DND-41 (cell line): ENCODE results near the gene CUBN.
A peak's percentile ranks its signal among the peaks of the same experiment; 100 is the strongest.
"Not testable (repeated sequence)": the region's sequence is repeated elsewhere in the genome, so short reads cannot be mapped to it uniquely, and the experiment has no call there.

ENCODE experiments used
- ATAC-seq: fragments of 200-7000 bp; cut with Tn5 transposase; 3 replicates; pipeline ENCODE4 v1.9.1; 2021; ENCODE audit warnings: low read depth; ENCODE audit not compliant: insufficient read depth
- DNase-seq: peaks from one replicate; pipeline ENCODE4 v3.0.0-alpha.2; 2020
- H2AFZ ChIP-seq: 2 replicates; pipeline ENCODE4 v1.6.0; 2012; ENCODE audit warnings: low read depth, low read length
- H3K27ac ChIP-seq: 2 replicates; pipeline ENCODE4 v1.5.1; 2012; ENCODE audit warnings: low read length, inconsistent platforms
- H3K27me3 ChIP-seq: fragments of 200-600 bp; sonication (generic); 2 replicates; pipeline ENCODE4 v1.6.0; 2012; ENCODE audit warnings: low read length, mild to moderate bottlenecking, inconsistent platforms; ENCODE audit not compliant: insufficient read depth, poor library complexity
- H3K36me3 ChIP-seq: 2 replicates; pipeline ENCODE4 v1.5.1; 2012; ENCODE audit warnings: low read length, inconsistent platforms; ENCODE audit not compliant: insufficient read depth
- H3K4me1 ChIP-seq: 2 replicates; pipeline ENCODE4 v1.5.1; 2012; ENCODE audit warnings: mild to moderate bottlenecking, low read length; ENCODE audit not compliant: insufficient read depth
- H3K4me2 ChIP-seq: 2 replicates; pipeline ENCODE4 v1.6.0; 2012; ENCODE audit warnings: mild to moderate bottlenecking, moderate library complexity, low read length, inconsistent platforms; ENCODE audit not compliant: insufficient read depth
- H3K4me3 ChIP-seq, 2 experiments: fragments of 200-600 bp in 1 of 2; shearing (Covaris generic) in 1 of 2; 2 replicates each; pipeline ENCODE4 v1.5.1; 2012 to 2016; ENCODE audit warnings: inconsistent platforms in 2 of 2, low read length in 2 of 2, mild to moderate bottlenecking in 2 of 2, low read depth in 1 of 2, moderate library complexity in 1 of 2
- H3K79me2 ChIP-seq: 2 replicates; pipeline ENCODE4 v1.6.0; 2012; ENCODE audit warnings: low read length, inconsistent platforms; ENCODE audit not compliant: insufficient read depth
- H3K9ac ChIP-seq: 2 replicates; pipeline ENCODE4 v1.6.0; 2012; ENCODE audit warnings: low read depth, mild to moderate bottlenecking, inconsistent platforms, low read length, moderate library complexity
- H3K9me3 ChIP-seq: 2 replicates; pipeline ENCODE4 v1.5.1; 2012; ENCODE audit warnings: low read length, moderate library complexity, mild to moderate bottlenecking, inconsistent platforms; ENCODE audit not compliant: insufficient read depth, severe bottlenecking
- H4K20me1 ChIP-seq: 2 replicates; pipeline ENCODE4 v1.6.0; 2012; ENCODE audit warnings: low read length; ENCODE audit not compliant: insufficient read depth
- CTCF ChIP-seq: IDR thresholded peaks from 2 replicates; pipeline ENCODE4 v1.5.1; 2012; ENCODE audit warnings: borderline replicate concordance, low read length, moderate library complexity, mild to moderate bottlenecking; ENCODE audit not compliant: poor library complexity, severe bottlenecking; ENCODE audit errors: extremely low read depth
- EZH2 ChIP-seq: IDR thresholded peaks from 3 replicates; pipeline ENCODE4 v1.6.1; 2012; ENCODE audit warnings: borderline replicate concordance, low read depth, mild to moderate bottlenecking, moderate library complexity, low read length, inconsistent platforms; ENCODE audit not compliant: severe bottlenecking

CUBN gene

GRCh38 chr10:17022466-17022825 is 107.2 kb downstream of the CUBN start:
- H3K4me3 ChIP-seq: no peak overlapping the region
- TF ChIP-seq EZH2 (no peak), CTCF (no peak)
- H2AFZ ChIP-seq: no peak overlapping the region
- no peaks in the 10 kb centered on the region for H3K27me3 ChIP-seq
- H3K36me3 ChIP-seq: no peaks in the 10 kb centered on the region
- H4K20me1 ChIP-seq: no peaks in the 10 kb centered on the region
- H3K9ac ChIP-seq: peak overlapping the region; percentile 52
- DNase-seq (no peak), ATAC-seq (no peak)
- H3K27ac ChIP-seq: peak overlapping the region; percentile 76
- H3K79me2 ChIP-seq: no peaks in the 10 kb centered on the region
- H3K9me3 ChIP-seq: peaks cover 3% of the 10 kb centered on the region
- peaks cover 53% of the 10 kb centered on the region for H3K4me1 ChIP-seq
- H3K4me2 ChIP-seq: peak overlapping the region; percentile 62; the same call in 1 of the 2 replicates

GRCh38 chr10:17021656-17022465 is 107.8 kb downstream of the CUBN start:
- no peak overlapping the region for H3K4me2 ChIP-seq
- peaks cover 3% of the 10 kb centered on the region for H3K9me3 ChIP-seq
- TF ChIP-seq EZH2 (no peak), CTCF (no peak)
- peak overlapping the region; percentile 28; the same call in 1 of the 2 replicates for H3K27ac ChIP-seq
- no peaks in the 10 kb centered on the region for H3K36me3 ChIP-seq
- no peak overlapping the region for H3K4me3 ChIP-seq
- no peaks in the 10 kb centered on the region for H3K27me3 ChIP-seq
- no peaks in the 10 kb centered on the region for H4K20me1 ChIP-seq
- peaks cover 49% of the 10 kb centered on the region for H3K4me1 ChIP-seq
- H2AFZ ChIP-seq: no peak overlapping the region
- H3K79me2 ChIP-seq: no peaks in the 10 kb centered on the region
- no peak for ATAC-seq
- DNase-seq: no peak
- H3K9ac ChIP-seq: no peak overlapping the region

- Histone ChIP-seq H3K4me1 (peaks cover 32% of the 10 kb centered on the region), H3K4me2 (no peak overlapping the region), H3K36me3 (no peaks in the 10 kb centered on the region), H3K79me2 (no peaks in the 10 kb centered on the region), H3K9ac (no peak overlapping the region), H2AFZ (no peak overlapping the region), H3K9me3 (peaks cover 3% of the 10 kb centered on the region), H3K4me3 (no peak overlapping the region), H4K20me1 (no peaks in the 10 kb centered on the region), H3K27me3 (no peaks in the 10 kb centered on the region), H3K27ac (no peak overlapping the region)
- ATAC-seq (no peak), DNase-seq (no peak)
- peak; percentile 17 for TF ChIP-seq CTCF
- TF ChIP-seq EZH2: no peak
These were observed 109.9 kb downstream of the CUBN start for GRCh38 chr10:17019696-17020095.

GRCh38 chr10:17013131-17013983 is 116.3 kb downstream of the CUBN start:
- not testable (repeated sequence) for H3K9me3 ChIP-seq, H3K79me2 ChIP-seq, H3K27ac ChIP-seq, H3K4me1 ChIP-seq, H3K4me3 ChIP-seq, H3K36me3 ChIP-seq, H3K9ac ChIP-seq, ATAC-seq, DNase-seq, H4K20me1 ChIP-seq, H3K4me2 ChIP-seq, H3K27me3 ChIP-seq
- H2AFZ ChIP-seq: peak overlapping the region; percentile 48; the same call in 1 of the 2 replicates

- not testable (repeated sequence) for H3K79me2 ChIP-seq, H3K36me3 ChIP-seq, H4K20me1 ChIP-seq, H3K9ac ChIP-seq, H3K9me3 ChIP-seq, H3K27ac ChIP-seq, ATAC-seq, H3K4me2 ChIP-seq, H3K4me1 ChIP-seq, DNase-seq, H3K4me3 ChIP-seq, H3K27me3 ChIP-seq
- H2AFZ ChIP-seq: 0 out of 2 replicates have a peak overlapping the region, but pooled peaks have one; percentile 48
These were observed 116.9 kb downstream of the CUBN start for GRCh38 chr10:17012731-17013130.
